Colonic mucosa (tissue), 4 donors: ENCODE data around the gene TMEM150C. TPM values are rescaled to one million over a fixed set of nuclear protein-coding genes. Genes with fewer than 3 reads are reported as not detected.

ENCODE experiments used
- DNase-seq: peaks from one replicate; pipeline ENCODE4 v3.0.0-alpha.2; 2020
- H3K27ac ChIP-seq: fragments of 200-600 bp; one replicate; pipeline ENCODE4 v1.8.0; 2021
- H3K27me3 ChIP-seq: fragments of 200-600 bp; one replicate; pipeline ENCODE4 v1.8.0; 2021
- H3K36me3 ChIP-seq: fragments of 200-600 bp; one replicate; pipeline ENCODE4 v1.8.0; 2021
- H3K4me1 ChIP-seq: fragments of 200-600 bp; one replicate; pipeline ENCODE4 v1.8.0; 2021; ENCODE audit warnings: mild to moderate bottlenecking
- H3K4me3 ChIP-seq: fragments of 200-600 bp; one replicate; pipeline ENCODE4 v1.8.0; 2021
- H3K9ac ChIP-seq, 2 donors: one replicate each; pipeline ENCODE4 v1.7.0; 2013; ENCODE audit warnings: control low read depth in 2 of 2, low read depth in 2 of 2, low read length in 2 of 2
- H3K9me3 ChIP-seq: fragments of 200-600 bp; one replicate; pipeline ENCODE4 v1.8.0; 2021
- CTCF ChIP-seq: fragments of 200-600 bp; IDR thresholded peaks from one replicate; pipeline ENCODE4 v1.8.0; 2022; ENCODE audit warnings: antibody characterized with exemption, mild to moderate bottlenecking
- intact Hi-C: fragments of 100-400 bp; cut with DNase I; formaldehyde crosslinking; loops from one replicate; pipeline ENCODE4 v1.14.1; 2022
- total RNA-seq, 2 donors: library from RNA; stranded (reverse); fragmentation: NEBNext Ultra II Directional in 1 of 2; extraction: Animal tissue kit (Norgen Biotek cat#: 25700) in 1 of 2; gene quantifications; one replicate each; pipeline ENCODE4 v1.2.1, GENCODE V29; 2021
- donor health status: healthy.
- donor health status: DM: no; HTN: no; CAD: no.
- donor health status: DM: no; HTN: no; CAD: no.

The TMEM150C gene
- total RNA-seq, 2 donors from 2014 or later = 1.2 to 2.5 TPM

- intact Hi-C loops = no loop called here
- no peaks in the 10 kb centered on the region for H3K27me3 ChIP-seq
- no peak overlapping the region for H3K4me3 ChIP-seq
- no peak overlapping the region for H3K9ac ChIP-seq
- no peaks in the 10 kb centered on the region for H3K36me3 ChIP-seq
- no peak for DNase-seq
- TF ChIP-seq CTCF = no peak
- H3K9me3 ChIP-seq = no peaks in the 10 kb centered on the region
- H3K27ac ChIP-seq = no peak overlapping the region
- H3K4me1 ChIP-seq = no peaks in the 10 kb centered on the region
Measured at GRCh38 chr4:82496349-82496748, 65.4 kb downstream of the TMEM150C start.

GRCh38 chr4:82495666-82496065 is 66.1 kb downstream of the TMEM150C start:
- Histone ChIP-seq H3K9me3 (no peaks in the 10 kb centered on the region), H3K27ac (no peak overlapping the region), H3K4me3 (no peak overlapping the region), H3K4me1 (no peaks in the 10 kb centered on the region), H3K27me3 (no peaks in the 10 kb centered on the region), H3K36me3 (no peaks in the 10 kb centered on the region), H3K9ac (no peak overlapping the region)
- TF ChIP-seq CTCF = no peak
- no peak for DNase-seq
- intact Hi-C loops = no loop called here

GRCh38 chr4:82493721-82494425 is 67.9 kb downstream of the TMEM150C start:
- no peak for DNase-seq

GRCh38 chr4:82491251-82491960 is 70.4 kb downstream of the TMEM150C start:
- H3K4me1 ChIP-seq = no peaks in the 10 kb centered on the region
- no peak overlapping the region for H3K4me3 ChIP-seq
- no peaks in the 10 kb centered on the region for H3K36me3 ChIP-seq
- H3K27me3 ChIP-seq = no peaks in the 10 kb centered on the region
- H3K9ac ChIP-seq = no peak overlapping the region
- intact Hi-C loops = no loop called here
- no peak overlapping the region for H3K27ac ChIP-seq
- no peak for TF ChIP-seq CTCF
- H3K9me3 ChIP-seq = no peaks in the 10 kb centered on the region
- DNase-seq = no peak

More at GRCh38 chr4:82493721-82494425, 67.9 kb downstream of the TMEM150C start:
- no peak overlapping the region for H3K9ac ChIP-seq
- H3K4me1 ChIP-seq = no peaks in the 10 kb centered on the region
- no peaks in the 10 kb centered on the region for H3K27me3 ChIP-seq
- no peak overlapping the region for H3K27ac ChIP-seq
- no peak overlapping the region for H3K4me3 ChIP-seq
- no peaks in the 10 kb centered on the region for H3K9me3 ChIP-seq
- H3K36me3 ChIP-seq = no peaks in the 10 kb centered on the region
- no peak for TF ChIP-seq CTCF
- intact Hi-C loops = no loop called here

- Histone ChIP-seq H3K27me3 (no peaks in the 10 kb centered on the region), H3K4me1 (no peaks in the 10 kb centered on the region), H3K4me3 (no peak overlapping the region), H3K27ac (no peak overlapping the region), H3K36me3 (no peaks in the 10 kb centered on the region), H3K9ac (no peak overlapping the region), H3K9me3 (no peaks in the 10 kb centered on the region)
- intact Hi-C loops = no loop called here
- TF ChIP-seq CTCF = no peak
- DNase-seq = no peak
Measured at GRCh38 chr4:82489987-82490386, 71.8 kb downstream of the TMEM150C start.
